ENCODE data around the gene ALDH1A3. TPM values are rescaled to one million over a fixed set of nuclear protein-coding genes. Genes with fewer than 3 reads are reported as not detected.

Gene ALDH1A3
- total RNA-seq, 1 experiment from 2014 or later, result 5,398 TPM

- Histone ChIP-seq H3K36me3 (ENCODE audit: low read depth, low read length) (peaks cover 49% of the 10 kb centered on the region), H3K27ac (ENCODE audit: low read length) (peak overlapping the region; percentile 98), H3K9me2 (replicated peaks; ENCODE audit: low read length) (no peaks in the 10 kb centered on the region), H2AFZ (ENCODE audit: low read length) (no peak overlapping the region), H3F3A (ENCODE audit: low read length, unreplicated experiment) (no peaks in the 10 kb centered on the region), H3K4me1 (ENCODE audit: insufficient read depth, low read length) (peaks cover 28% of the 10 kb centered on the region), H3K27me3 (ENCODE audit: low read length) (no peaks in the 10 kb centered on the region), H4K20me1 (ENCODE audit: low read length) (peaks cover 10% of the 10 kb centered on the region; the same call in 1 of the 2 replicates), H3K9me3 (ENCODE audit: low read length) (no peaks in the 10 kb centered on the region), H3K4me3 (ENCODE audit: low read length) (no peak overlapping the region), H3K9ac (ENCODE audit: low read length) (no peak overlapping the region), H3K79me2 (ENCODE audit: low read length) (peaks cover 65% of the 10 kb centered on the region), H3K4me2 (ENCODE audit: low read length) (peak overlapping the region; percentile 84; the same call in 1 of the 2 replicates)
- TF ChIP-seq, protein P1, sequence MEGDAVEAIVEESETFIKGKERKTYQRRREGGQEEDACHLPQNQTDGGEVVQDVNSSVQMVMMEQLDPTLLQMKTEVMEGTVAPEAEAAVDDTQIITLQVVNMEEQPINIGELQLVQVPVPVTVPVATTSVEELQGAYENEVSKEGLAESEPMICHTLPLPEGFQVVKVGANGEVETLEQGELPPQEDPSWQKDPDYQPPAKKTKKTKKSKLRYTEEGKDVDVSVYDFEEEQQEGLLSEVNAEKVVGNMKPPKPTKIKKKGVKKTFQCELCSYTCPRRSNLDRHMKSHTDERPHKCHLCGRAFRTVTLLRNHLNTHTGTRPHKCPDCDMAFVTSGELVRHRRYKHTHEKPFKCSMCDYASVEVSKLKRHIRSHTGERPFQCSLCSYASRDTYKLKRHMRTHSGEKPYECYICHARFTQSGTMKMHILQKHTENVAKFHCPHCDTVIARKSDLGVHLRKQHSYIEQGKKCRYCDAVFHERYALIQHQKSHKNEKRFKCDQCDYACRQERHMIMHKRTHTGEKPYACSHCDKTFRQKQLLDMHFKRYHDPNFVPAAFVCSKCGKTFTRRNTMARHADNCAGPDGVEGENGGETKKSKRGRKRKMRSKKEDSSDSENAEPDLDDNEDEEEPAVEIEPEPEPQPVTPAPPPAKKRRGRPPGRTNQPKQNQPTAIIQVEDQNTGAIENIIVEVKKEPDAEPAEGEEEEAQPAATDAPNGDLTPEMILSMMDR (conservative IDR thresholded peaks at IDR 0.05; ENCODE audit: low read depth, low read length), result no peak
- no peak for TF ChIP-seq EZH2phosphoT487 (IDR thresholded peaks at IDR 0.05; ENCODE audit: borderline replicate concordance, low read length)
- POLR2A ChIA-PET (ENCODE audit: unreplicated experiment), result no interaction called here
- no TSS peak for BruUV-seq (replicated peaks)
- no peak for ATAC-seq
- no peak for DNase-seq
- CTCF ChIA-PET, result no interaction called here
- intact Hi-C loops (cut with micrococcal nuclease), result no loop called here
These were observed 27.0 kb upstream of the ALDH1A3 start for GRCh38 chr15:100852630-100853029.

DNA sequence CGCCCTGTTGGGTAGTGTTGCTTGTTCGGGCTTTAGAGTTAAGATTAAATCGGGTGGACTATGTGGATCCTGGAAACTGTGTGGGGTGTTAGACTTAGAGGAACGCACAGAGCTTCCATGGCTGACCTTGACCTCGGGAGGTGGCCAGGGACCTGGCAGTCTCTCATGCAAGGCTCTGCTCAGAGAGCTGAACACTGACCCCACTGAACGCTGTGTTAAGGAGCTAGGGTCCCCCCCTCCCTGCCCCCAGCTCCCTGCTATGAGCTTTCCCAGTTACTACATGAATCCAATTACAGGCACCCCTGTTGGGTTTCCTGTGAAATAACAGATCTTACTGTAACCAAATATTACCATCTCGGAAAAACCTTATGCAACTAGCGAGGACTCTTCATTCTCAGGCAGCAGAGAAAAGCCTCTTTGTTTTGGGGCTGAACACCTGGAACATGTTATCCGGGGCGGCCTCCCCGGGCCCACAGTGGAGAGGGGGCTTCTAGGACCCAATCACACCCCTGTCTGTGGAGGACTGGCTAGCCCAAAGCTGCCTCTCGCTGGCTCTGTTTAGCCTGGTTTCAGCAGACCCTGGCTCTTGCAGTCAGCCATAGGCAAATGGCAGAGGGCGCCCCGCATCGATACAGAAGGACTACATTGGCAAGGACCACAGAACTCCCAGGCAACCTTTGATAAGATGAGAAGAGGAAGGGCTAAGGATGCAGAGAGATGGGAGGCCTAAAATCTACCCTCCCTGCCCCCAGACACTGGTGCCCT, 25.8 kb upstream of the ALDH1A3 start:
- H3K9ac ChIP-seq (ENCODE audit: low read length), result no peak overlapping the region
- no TSS peak for BruUV-seq (replicated peaks)
- no peaks in the 10 kb centered on the region for H3K9me2 ChIP-seq (replicated peaks; ENCODE audit: low read length)
- intact Hi-C loops (cut with micrococcal nuclease), result no loop called here
- H3K27ac ChIP-seq (ENCODE audit: low read length), result peak overlapping the region; percentile 6
- DNase-seq, result no peak
- no peak for ATAC-seq
- H3F3A ChIP-seq (ENCODE audit: low read length, unreplicated experiment), result no peaks in the 10 kb centered on the region
- ChIA-PET POLR2A (ENCODE audit: unreplicated experiment) (interaction anchor here (0.6 kb wide), 2 partner anchors 25 to 132 kb away, joined by 3 to 9 read pairs; no protein-coding TSS in a partner anchor), CTCF (no interaction called here)
- TF ChIP-seq, protein P1 (conservative IDR thresholded peaks at IDR 0.05; ENCODE audit: low read depth, low read length), result no peak
- TF ChIP-seq EZH2phosphoT487 (IDR thresholded peaks at IDR 0.05; ENCODE audit: borderline replicate concordance, low read length) (no peak), EZH2 (IDR thresholded peaks at IDR 0.05; ENCODE audit: low read length, unreplicated experiment) (no peak)
- no peak overlapping the region for H3K4me3 ChIP-seq (ENCODE audit: low read length)
- H2AFZ ChIP-seq (ENCODE audit: low read length), result no peak overlapping the region
- peaks cover 58% of the 10 kb centered on the region for H3K79me2 ChIP-seq (ENCODE audit: low read length)
- peaks cover 18% of the 10 kb centered on the region for H3K4me1 ChIP-seq (ENCODE audit: insufficient read depth, low read length)
- no peaks in the 10 kb centered on the region for H3K27me3 ChIP-seq (ENCODE audit: low read length)
- peaks cover 10% of the 10 kb centered on the region; the same call in 1 of the 2 replicates for H4K20me1 ChIP-seq (ENCODE audit: low read length)
- H3K4me2 ChIP-seq (ENCODE audit: low read length), result no peak overlapping the region
- H3K36me3 ChIP-seq (ENCODE audit: low read depth, low read length), result peaks cover 49% of the 10 kb centered on the region
- H3K9me3 ChIP-seq (ENCODE audit: low read length), result no peaks in the 10 kb centered on the region

GRCh38 chr15:100856867-100857266, 22.8 kb upstream of the ALDH1A3 start:
- ATAC-seq (no peak), DNase-seq (no peak)
- H3K36me3 ChIP-seq (ENCODE audit: low read depth, low read length), result peaks cover 35% of the 10 kb centered on the region; the same call in 1 of the 2 replicates
- H3K9me2 ChIP-seq (replicated peaks; ENCODE audit: low read length), result no peaks in the 10 kb centered on the region
- no TSS peak for BruUV-seq (replicated peaks)
- H3K79me2 ChIP-seq (ENCODE audit: low read length), result peaks cover 30% of the 10 kb centered on the region
- CTCF ChIA-PET, result interaction anchor here (0.6 kb wide), 1 partner anchor 506 kb away, joined by 6 read pairs; no protein-coding TSS in a partner anchor
- TF ChIP-seq, protein P1 (conservative IDR thresholded peaks at IDR 0.05; ENCODE audit: low read depth, low read length), result no peak
- TF ChIP-seq EZH2phosphoT487 (IDR thresholded peaks at IDR 0.05; ENCODE audit: borderline replicate concordance, low read length), result no peak
- TF ChIP-seq EZH2 (IDR thresholded peaks at IDR 0.05; ENCODE audit: low read length, unreplicated experiment), result no peak
- no peak overlapping the region for H3K4me2 ChIP-seq (ENCODE audit: low read length)
- POLR2A ChIA-PET (ENCODE audit: unreplicated experiment), result no interaction called here
- H3F3A ChIP-seq (ENCODE audit: low read length, unreplicated experiment), result no peaks in the 10 kb centered on the region
- H3K9ac ChIP-seq (ENCODE audit: low read length), result no peak overlapping the region
- peaks cover 9% of the 10 kb centered on the region for H3K4me1 ChIP-seq (ENCODE audit: insufficient read depth, low read length)
- no peaks in the 10 kb centered on the region for H3K27me3 ChIP-seq (ENCODE audit: low read length)
- H3K4me3 ChIP-seq (ENCODE audit: low read length), result no peak overlapping the region
- H3K27ac ChIP-seq (ENCODE audit: low read length), result no peak overlapping the region
- no peak overlapping the region for H2AFZ ChIP-seq (ENCODE audit: low read length)
- no peaks in the 10 kb centered on the region for H3K9me3 ChIP-seq (ENCODE audit: low read length)
- no peaks in the 10 kb centered on the region; the same call in 1 of the 2 replicates for H4K20me1 ChIP-seq (ENCODE audit: low read length)
- intact Hi-C loops (cut with micrococcal nuclease), result no loop called here

Data from PC-3 (cell line).